IPS DF 4.7 (cell line): Measurements from ENCODE around the gene TBX20.
"Not testable (repeated sequence)": the region's sequence is repeated elsewhere in the genome, so short reads cannot be mapped to it uniquely, and the experiment has no call there.

ENCODE experiments used
- DNase-seq: peaks from one replicate; pipeline ENCODE4 v3.0.0-alpha.2; 2013; ENCODE audit warnings: low spot score; ENCODE audit errors: extremely low read depth

The TBX20 gene

GRCh38 chr7:35255443-35256255 is 1.7 kb upstream of the TBX20 start:
- DNase-seq = no peak

GRCh38 chr7:35254496-35255442 is 869 bp upstream of the TBX20 start:
- DNase-seq = no peak

- DNase-seq = no peak
These were observed 515 bp downstream of the TBX20 start for GRCh38 chr7:35253460-35253709.

GRCh38 chr7:35252612-35253459 is 1.1 kb downstream of the TBX20 start:
- DNase-seq = no peak

GRCh38 chr7:35251606-35252310 is 2.1 kb downstream of the TBX20 start:
- no peak for DNase-seq

GRCh38 chr7:35250941-35251340 is 3.0 kb downstream of the TBX20 start:
- no peak for DNase-seq

- DNase-seq = no peak
These were observed 3.4 kb downstream of the TBX20 start for GRCh38 chr7:35250452-35250851.

GRCh38 chr7:35249537-35249907 is 4.4 kb downstream of the TBX20 start:
- DNase-seq = no peak

GRCh38 chr7:35248576-35249536 is 5.0 kb downstream of the TBX20 start:
- no peak for DNase-seq

GRCh38 chr7:35246819-35247218 is 7.1 kb downstream of the TBX20 start:
- DNase-seq = no peak

- no peak for DNase-seq
These were observed 12.0 kb downstream of the TBX20 start for GRCh38 chr7:35241884-35242283.

GRCh38 chr7:35241436-35241835 is 12.5 kb downstream of the TBX20 start:
- DNase-seq = no peak

- not testable (repeated sequence) for DNase-seq
These were observed 12.9 kb downstream of the TBX20 start for GRCh38 chr7:35241008-35241407.

- not testable (repeated sequence) for DNase-seq
These were observed 15.4 kb downstream of the TBX20 start for GRCh38 chr7:35238456-35238855.

GRCh38 chr7:35232994-35233393 is 20.9 kb downstream of the TBX20 start:
- DNase-seq = no peak

- not testable (repeated sequence) for DNase-seq
These were observed 22.7 kb downstream of the TBX20 start for GRCh38 chr7:35231221-35231620.

GRCh38 chr7:35229116-35229780 is 24.7 kb downstream of the TBX20 start:
- not testable (repeated sequence) for DNase-seq

GRCh38 chr7:35228496-35229051 is 25.3 kb downstream of the TBX20 start:
- not testable (repeated sequence) for DNase-seq

GRCh38 chr7:35227438-35227837 is 26.5 kb downstream of the TBX20 start:
- not testable (repeated sequence) for DNase-seq
